ENCODE results near the gene TMEM212.

The TMEM212 gene

GRCh38 chr3:171811913-171812335 is 31.2 kb upstream of the TMEM212 start:
- H3K27me3 ChIP-seq (ENCODE audit: insufficient read depth, poor library complexity, severe bottlenecking) = no peaks in the 10 kb centered on the region
- no peak for DNase-seq (ENCODE audit: low read depth in 1 of 2, low spot score in 1 of 2)
- peak overlapping the region; percentile 84 for H3K27ac ChIP-seq (replicated peaks)
- no peak for TF ChIP-seq REST (IDR thresholded peaks at IDR 0.05; ENCODE audit: insufficient replicate concordance, low read depth)
- no peak for TF ChIP-seq GABPA (IDR thresholded peaks at IDR 0.05; ENCODE audit: low read depth)
- TF ChIP-seq CTCF (IDR thresholded peaks at IDR 0.05; ENCODE audit: insufficient read depth, low read length) = no peak
- TF ChIP-seq SPI1 (IDR thresholded peaks at IDR 0.05; ENCODE audit: borderline replicate concordance, low read depth) = no peak
- TF ChIP-seq POLR2AphosphoS5 (IDR thresholded peaks at IDR 0.05; ENCODE audit: low read depth) = no peak
- no peak overlapping the region for H3K4me3 ChIP-seq (replicated peaks; ENCODE audit: insufficient read depth, low read length)

GRCh38 chr3:171812811-171813210 is 30.3 kb upstream of the TMEM212 start:
- no peak for DNase-seq (ENCODE audit: low read depth in 1 of 2, low spot score in 1 of 2)
- Histone ChIP-seq H3K27me3 (ENCODE audit: insufficient read depth, poor library complexity, severe bottlenecking) (no peaks in the 10 kb centered on the region), H3K27ac (replicated peaks) (peak overlapping the region; percentile 84), H3K4me3 (replicated peaks; ENCODE audit: insufficient read depth, low read length) (no peak overlapping the region)
- TF ChIP-seq CTCF (IDR thresholded peaks at IDR 0.05; ENCODE audit: insufficient read depth, low read length) = no peak
- TF ChIP-seq SPI1 (IDR thresholded peaks at IDR 0.05; ENCODE audit: borderline replicate concordance, low read depth) = no peak
- no peak for TF ChIP-seq GABPA (IDR thresholded peaks at IDR 0.05; ENCODE audit: low read depth)
- TF ChIP-seq POLR2AphosphoS5 (IDR thresholded peaks at IDR 0.05; ENCODE audit: low read depth) = no peak
- TF ChIP-seq REST (IDR thresholded peaks at IDR 0.05; ENCODE audit: insufficient replicate concordance, low read depth) = no peak

- no peaks in the 10 kb centered on the region for H3K27me3 ChIP-seq (ENCODE audit: insufficient read depth, poor library complexity, severe bottlenecking)
- H3K4me3 ChIP-seq (replicated peaks; ENCODE audit: insufficient read depth, low read length) = no peak overlapping the region
- no peak for DNase-seq (ENCODE audit: low read depth in 1 of 2, low spot score in 1 of 2)
- H3K27ac ChIP-seq (replicated peaks) = peak overlapping the region; percentile 84
- TF ChIP-seq SPI1 (IDR thresholded peaks at IDR 0.05; ENCODE audit: borderline replicate concordance, low read depth) = no peak
- no peak for TF ChIP-seq CTCF (IDR thresholded peaks at IDR 0.05; ENCODE audit: insufficient read depth, low read length)
- no peak for TF ChIP-seq POLR2AphosphoS5 (IDR thresholded peaks at IDR 0.05; ENCODE audit: low read depth)
- no peak for TF ChIP-seq REST (IDR thresholded peaks at IDR 0.05; ENCODE audit: insufficient replicate concordance, low read depth)
- TF ChIP-seq GABPA (IDR thresholded peaks at IDR 0.05; ENCODE audit: low read depth) = no peak
These were observed 29.8 kb upstream of the TMEM212 start for GRCh38 chr3:171813278-171813896.
